Measurements from ENCODE around the gene CDK17.
"Not testable (repeated sequence)": the region's sequence is repeated elsewhere in the genome, so short reads cannot be mapped to it uniquely, and the experiment has no call there.

The CDK17 gene

DNA sequence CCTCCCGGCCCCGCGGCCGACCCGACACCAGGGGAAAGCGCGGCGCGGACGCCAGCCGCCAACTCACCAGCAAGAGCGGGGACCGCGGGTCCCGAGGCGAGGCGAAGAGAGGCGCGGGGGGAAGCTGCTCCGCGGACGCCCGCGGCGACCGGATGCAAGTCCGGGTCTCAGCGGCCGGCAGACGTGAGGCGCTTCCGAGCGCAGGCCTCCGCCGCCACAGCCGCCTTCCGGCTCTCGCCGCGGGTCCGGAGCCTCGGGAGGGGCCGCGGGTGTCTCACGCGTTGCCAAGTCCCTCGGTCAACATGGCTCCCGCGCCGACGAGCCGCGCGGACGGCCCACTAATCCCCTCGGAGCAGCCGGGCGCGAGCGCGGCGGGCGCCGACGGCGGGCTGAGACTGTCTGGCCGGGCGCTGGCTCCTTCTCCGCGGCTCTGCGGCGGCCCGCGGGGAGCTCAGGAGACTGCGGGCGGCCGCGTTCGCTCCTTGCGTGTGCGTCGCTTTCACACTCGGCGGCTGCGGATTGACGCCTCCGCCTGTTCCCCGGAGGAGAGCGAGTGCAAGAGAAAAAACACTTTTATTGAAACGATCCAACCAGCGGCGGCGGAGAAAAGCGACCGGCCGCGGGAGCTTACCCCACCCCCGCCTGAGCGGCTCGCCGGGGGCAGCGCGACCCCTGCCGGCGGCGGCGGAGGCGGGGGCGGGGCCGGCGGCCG is at the start of gene CDK17:
TSS of gene CDK17 (minus strand) at position 521 of the 712 bp plus-strand sequence. CDS start 65,603 bp downstream, outside the sequence.
- peak; percentile 16 for DNase-seq

DNA sequence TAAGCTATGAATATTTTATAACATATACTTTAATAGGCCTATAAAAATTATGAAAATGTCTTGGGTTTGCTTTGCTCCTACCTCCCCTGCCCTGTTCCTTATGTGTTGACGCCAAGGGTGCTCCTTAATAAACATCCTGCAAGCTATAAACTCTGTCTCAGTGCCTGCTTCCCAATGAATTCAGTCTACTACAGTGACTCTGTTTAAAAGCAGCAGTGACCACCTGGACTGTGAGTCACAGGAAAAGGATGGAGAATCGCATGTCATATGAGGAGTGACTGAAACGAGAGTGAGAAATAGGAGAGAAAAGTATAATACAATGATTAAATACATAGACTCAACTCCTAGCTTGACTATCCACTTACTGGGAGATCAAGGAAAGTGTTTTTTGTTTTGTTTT is 48.1 kb upstream of the CDK17 start:
- DNase-seq, result no peak

DNA sequence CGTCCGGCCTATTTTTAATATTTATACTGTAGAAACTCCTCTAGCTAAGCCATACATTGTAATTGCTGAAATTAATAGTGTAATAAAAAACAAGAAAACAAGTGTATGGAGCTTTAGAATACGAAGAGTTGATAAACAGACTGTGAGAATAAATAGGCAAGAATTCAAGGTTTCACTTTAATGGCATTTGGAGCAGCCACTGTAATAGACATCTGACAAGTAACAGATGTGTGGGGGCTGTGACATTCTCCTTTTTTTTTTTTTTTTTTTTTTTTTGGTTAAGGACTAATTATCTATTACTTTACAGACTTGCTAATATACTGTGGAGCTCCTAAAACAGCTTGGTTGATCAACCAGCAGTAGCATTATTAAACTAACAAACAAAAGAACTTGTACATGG is 47.0 kb upstream of the CDK17 start:
- DNase-seq, result no peak

DNA sequence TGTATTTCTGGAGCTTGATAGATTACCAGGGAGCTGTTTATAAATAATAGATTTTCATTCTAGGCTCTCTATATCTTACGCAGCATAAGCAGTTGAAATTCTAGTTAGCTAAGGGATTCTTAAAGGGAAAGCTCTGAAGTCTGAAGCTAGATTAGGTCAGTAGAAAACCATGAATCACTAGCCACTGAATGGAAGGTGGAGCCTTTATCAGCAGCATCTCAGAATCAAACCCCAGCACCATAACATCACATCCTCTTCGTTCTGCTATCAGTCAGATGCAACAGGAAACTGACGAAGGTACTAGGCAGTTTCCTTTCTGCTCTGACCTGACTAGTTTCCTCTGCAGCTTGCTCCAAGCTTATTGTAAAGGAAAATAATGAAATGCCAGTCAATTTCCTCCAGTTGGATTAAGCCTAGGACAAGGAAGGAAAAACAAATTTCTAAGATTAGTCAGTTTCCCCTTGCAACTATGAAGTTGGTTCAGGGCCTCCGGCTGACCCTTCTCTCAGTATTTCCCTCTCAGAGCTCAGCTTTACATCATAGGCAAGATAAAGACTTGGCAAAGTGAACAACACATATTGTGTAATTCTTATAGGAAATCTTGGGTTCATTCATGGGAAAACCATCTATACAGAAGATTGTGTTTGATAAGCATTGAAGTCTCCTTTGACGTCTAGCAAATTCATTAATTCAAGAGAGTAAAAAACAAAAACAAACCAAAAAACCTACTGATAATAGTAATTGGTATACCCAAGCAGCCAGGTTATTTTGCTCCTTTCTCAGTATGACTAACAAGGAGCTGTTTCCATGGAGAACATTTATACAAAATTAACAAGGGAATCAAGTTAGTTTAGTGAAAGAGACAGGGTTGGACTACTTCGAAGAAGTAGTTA is 45.7 kb upstream of the CDK17 start:
- DNase-seq, result no peak

DNA sequence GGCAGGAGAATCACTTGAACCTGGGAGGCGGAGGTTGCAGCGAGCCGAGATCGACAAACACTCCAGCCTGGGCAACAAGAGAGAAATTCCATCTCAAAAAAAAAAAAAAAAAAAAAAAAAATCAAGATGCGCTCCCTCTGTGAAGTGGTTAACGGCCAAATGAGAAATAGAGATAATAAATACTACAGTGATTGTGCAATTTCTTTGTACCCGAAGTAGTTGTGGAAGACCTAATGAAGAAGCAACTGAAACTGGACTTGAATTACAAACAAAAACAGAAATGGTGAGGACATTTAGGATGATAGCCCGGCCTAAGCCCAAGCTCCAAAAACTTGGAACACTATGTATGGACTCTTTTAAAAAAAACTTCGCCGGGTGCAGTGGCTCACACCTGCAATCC is 44.2 kb upstream of the CDK17 start:
- no peak for DNase-seq

DNA sequence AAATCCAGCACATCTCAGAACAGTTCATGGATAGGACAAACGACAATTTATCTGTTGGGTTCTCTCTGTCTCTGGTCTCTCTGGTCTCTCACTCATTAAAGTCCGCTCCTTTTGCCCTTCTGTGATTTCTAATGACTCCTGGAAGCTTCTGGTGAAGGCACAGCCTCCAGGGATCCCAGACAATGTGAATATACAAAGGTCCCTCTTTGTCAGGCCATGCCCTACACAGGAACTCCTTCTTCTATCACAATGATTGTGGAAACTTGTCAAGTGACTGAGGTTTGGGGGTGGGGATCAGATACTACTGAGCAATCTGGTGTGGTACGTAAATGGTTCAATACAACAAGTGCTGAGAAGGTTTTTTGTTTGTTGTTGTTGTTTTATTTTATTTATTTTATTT is 42.7 kb upstream of the CDK17 start:
- DNase-seq, result no peak

DNA sequence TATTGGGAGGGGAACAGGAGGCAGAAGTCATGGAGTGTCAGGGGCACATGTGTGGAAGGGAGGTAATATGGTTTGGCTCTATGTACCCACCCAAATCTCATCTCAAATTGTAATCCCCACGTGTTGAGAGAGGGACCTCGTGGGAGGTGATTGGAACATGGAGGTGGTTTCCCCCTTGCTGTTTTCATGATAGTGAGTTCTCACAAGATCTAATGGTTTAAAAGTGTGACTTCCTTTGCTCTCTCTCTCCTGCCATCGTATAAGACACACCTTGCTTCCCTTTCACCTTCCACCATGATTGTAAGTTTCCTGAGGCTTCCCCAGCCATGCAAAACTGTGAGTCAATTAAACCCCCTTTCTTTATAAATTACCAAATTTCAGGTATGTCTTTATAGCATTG is 41.6 kb upstream of the CDK17 start:
- no peak for DNase-seq

DNA sequence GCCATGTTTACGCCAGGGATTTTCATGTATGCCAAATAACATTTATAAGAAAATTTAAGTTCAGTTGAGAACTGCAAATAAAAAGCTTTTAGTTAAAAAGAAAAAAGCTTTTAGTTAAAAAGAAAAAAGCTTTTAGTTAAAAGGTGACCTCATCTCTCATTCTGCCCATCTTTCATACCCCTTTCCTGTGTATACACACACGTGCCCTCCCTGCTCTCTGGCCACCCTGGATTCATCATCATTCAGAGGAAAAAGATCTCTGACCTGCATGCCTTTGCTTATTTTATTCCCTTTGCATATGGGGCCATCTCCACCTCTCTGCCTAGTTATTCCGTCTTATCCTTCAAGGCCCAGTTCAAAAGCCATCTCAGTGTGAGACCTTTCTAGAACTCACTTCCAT is 38.1 kb upstream of the CDK17 start:
- DNase-seq, result no peak

DNA sequence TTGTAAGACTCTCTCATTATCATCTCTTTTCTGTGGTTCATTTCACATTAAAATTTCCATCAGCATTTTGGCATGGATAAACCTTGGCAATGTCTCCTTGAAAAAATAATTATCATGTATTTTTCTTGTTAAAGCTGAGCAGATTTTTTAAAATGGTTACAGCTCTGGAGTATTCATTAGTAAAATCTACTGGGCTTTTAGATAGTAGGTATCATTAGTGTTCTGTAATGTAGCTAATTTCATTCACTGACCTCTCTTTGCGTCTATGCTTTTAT is 36.9 kb upstream of the CDK17 start:
- no peak for DNase-seq

DNA sequence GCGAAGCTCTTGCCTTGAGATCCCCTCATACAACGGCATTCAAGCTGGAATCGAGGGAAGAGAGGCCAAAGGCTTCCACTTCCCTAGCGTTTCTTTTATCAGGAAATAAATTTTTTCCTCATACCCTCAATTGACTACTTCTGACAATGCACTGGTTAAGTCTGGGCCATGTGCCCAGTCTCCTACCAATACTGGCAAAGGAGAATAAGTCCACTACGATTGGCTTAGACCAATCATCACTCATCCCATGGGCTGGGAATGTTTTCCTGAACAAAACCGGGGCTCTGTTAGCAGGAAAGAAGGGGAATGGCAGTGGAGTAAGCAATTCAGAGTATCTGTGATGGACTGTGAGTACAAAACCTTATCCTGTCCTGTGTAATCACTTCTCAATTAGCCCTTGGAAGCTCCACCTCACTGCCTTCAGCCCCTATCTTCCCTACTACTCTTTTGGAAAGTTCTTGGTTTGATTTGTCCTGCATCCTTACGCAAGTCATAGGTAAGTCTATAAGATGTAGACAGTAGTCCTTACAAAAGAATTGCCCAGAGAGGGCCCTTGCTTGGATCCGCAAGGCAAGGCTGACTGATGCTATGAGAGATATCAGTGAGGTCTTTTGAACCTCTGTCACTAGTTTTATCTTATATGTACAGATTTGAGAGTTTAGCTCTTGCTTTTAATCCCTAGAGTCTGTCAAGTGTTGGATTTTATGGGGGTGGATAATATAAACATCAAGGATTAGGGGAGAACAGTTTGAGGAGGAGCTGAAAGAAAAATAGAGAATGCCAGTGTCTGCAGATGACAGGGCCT is 36.3 kb upstream of the CDK17 start:
- DNase-seq, result no peak

DNA sequence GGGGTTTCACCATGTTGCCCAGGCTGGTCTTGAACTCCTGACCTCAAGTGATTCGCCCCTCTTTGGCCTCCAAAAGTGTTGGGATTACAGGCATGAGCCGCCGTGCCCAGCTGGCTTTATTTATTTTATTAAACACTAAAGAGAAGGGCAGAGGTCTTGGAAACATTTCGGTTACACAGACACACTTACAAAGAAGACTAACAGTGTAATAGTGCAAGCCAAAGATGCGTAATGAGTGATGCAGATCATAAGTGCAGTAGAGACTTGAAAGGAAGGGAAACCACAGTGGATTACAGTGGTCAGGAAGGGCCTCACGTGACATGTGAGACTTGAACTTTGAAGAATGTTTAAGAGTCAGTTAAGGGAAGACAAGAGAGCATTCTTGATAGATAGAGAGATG is 33.9 kb upstream of the CDK17 start:
- no peak for DNase-seq

DNA sequence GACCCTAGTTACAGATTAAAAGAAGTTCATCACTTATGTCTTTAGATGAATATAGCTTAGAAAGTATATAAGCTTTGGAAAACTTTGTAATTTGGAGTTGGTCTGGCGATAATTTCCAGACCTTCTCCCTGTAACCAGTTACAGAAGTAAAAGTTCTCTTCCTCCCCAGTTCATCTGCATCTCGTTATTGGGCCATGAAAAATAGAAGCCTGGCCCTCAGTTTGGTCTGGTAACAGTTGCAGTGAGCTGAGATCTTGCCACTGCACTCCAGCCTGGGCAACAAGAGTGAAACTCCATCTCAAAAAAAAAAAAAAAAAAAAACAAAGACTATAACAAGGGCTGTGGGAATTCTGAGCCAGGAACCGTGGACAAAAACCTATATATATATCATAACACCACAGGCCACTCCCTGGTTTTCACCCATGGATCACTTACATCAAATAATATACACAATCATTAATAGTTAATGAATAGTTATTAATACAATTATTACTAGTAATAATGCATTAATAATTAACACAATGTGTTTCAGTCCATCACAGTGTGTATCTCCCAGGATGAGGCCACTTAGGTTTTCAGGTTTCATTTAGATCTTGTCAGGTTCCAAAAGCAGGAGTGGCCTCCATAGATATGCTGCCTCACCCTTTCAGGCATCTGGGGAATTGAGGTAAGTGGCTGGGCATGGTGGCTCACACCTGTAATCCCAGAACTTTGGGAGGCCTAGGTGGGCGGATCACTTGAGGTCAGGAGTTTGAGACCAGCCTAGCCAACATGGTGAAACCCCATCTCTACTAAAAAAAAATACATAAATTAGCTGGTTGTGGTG is 32.5 kb upstream of the CDK17 start:
- not testable (repeated sequence) for DNase-seq

DNA sequence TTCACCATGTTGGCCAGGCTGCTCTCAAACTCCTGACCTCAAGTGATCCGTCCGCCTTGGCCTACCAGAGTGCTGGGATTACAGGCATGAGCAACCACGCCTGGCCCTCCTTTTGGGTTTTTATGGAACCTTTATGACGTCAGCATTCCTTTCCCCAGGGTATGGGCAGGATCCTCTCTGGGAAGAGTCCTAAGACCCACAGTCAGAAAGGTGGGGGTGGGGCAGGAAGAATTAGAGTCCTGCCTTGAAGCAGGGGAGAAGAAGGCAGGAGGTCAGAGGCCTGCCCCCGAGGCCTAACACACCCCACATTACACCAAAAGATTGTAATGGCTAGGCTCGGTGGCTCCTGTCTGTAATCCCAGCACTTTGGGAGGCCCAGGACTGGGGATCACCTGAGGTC is 30.8 kb upstream of the CDK17 start:
- no peak for DNase-seq

DNA sequence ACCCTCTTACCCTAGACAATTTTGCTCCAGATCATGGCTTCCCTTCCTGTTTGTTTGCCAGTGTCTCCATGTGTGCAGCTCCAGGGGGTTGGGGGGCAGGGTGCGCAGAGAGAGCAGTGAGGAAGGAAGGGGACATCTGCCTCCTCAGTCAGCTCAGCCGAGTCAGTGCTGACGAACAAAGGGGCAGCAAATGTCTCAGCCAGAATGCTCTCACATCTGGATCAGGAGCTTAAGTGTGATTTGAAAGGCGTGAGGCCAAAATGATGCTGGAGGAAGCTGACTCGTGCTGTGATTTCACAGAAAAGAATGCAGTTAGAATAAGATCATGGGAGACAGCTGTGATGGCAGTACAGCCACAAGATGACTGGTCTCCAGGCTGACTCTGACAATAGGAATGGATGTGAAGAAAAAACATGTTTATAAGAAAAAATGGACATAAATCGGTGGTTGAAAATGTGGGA is 27.1 kb upstream of the CDK17 start:
- DNase-seq, result peak; percentile 28

DNA sequence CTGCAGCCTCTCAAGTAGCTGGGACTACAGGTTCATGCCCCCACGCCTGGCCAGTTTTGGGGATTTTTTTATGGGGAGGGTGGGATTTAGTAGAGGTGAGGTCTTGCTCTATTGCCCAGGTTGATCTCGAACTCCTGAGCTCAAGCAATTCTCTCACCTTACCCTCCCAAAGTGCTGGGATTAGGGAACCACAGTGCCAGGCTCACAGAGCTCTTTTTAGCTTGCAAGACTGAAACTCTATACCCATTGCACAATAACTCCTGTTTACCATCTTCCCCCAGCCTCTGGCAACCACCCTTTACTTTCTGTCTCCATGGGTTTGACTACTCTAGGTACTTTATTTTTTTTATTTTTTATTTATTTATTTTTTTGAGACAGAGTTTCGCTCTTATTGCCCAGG is 25.7 kb upstream of the CDK17 start:
- DNase-seq, result no peak

DNA sequence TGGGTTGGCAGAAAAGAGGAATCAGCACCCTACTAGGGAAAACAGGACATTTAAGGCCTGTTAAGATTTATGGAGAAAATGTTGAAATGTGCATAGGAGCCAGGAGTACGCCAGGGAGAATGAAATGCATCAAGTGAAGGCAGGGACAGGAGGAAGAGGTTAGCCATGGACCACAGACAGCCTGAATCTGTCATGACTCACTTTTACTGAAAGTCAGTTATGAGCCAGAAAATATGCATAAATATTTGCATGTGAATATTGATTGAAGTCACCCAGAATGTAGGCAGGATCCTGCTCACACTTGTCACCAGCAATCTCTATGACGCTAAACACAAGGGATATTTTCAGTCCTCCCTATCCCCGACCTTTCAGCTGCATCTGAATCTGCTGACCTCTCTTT is 25.1 kb upstream of the CDK17 start:
- no peak for DNase-seq

DNA sequence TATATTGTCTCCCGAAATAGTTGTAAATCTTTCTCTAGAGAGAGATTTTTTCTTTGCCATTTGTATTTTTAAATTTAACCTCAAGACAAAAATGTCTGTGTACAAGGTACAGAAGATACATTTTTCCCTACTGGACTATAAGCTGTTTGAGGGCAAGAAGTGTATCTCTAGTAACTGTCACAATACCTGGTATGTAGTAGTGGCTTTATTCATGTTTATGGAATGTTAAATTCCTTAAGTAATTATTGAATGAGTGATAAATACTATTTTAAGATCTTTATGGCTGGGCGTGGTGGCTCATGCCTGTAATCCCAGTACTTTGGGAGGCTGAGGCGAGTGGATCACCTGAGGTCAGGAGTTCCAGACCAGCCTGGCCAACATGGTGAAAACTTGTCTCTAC is 24.4 kb upstream of the CDK17 start:
- no peak for DNase-seq

DNA sequence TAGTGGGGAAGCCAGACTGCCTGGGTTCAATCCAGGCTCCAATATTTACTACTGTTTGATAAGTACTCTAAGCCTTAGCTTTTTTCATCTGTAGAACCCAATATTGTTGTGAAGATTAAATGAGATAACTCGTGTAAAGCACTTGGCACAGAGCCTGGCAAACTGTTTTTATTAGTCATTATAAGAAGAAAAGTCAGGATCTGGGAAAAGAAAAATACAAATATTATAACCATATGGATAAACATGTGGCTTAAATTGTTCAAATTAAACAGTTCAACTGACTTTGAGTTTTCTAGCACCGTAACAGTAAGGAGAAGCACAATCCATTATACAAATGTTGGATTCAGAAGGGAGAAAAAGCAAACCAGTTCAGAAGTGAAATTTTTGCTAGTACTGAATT is 22.0 kb upstream of the CDK17 start:
- no peak for DNase-seq

DNA sequence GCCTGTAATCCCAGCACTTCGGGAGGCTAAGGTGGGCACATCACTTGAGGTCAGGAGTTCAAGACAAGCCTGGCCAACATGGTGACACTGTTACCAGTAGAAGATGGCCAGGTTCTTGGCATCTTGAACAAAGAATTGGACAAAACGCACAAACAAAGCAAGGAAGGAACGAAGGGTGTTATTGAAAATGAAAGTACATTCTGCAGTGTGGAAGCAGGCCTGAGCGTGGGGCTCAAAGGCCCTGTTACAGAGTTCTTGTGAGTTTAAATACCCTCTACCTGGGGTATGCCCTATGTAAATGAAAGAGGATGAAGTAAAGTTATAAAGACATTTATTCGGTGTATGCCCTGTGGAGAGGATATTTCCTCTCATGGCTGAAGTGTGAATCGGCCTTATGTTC is 20.8 kb upstream of the CDK17 start:
- no peak for DNase-seq

DNA sequence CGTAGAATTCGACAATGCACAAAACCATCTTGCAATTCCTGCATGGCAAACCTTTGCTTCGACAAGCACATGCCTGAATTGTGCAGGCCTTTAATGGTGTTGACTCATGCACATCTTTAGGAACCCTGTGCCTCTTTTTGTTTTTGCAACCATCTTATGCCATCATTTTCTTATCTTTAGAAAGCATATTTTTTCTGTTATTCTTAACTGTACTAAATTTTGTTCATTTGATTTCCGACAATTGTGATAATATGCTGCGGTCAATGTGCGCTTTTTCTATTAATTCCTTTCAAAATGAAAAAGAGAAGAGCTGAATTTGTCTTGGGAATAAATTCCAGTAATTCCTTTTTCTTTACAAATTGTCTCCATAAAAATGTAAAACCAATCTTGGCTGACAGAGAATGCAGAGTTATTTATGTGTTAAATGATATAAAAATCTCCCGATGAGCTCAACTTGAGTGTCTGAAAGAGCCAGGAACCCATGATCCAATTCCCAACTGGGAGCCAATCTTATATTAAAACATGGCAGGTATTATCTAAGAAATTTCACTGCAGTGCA is 20.1 kb upstream of the CDK17 start:
- DNase-seq, result no peak

DNA sequence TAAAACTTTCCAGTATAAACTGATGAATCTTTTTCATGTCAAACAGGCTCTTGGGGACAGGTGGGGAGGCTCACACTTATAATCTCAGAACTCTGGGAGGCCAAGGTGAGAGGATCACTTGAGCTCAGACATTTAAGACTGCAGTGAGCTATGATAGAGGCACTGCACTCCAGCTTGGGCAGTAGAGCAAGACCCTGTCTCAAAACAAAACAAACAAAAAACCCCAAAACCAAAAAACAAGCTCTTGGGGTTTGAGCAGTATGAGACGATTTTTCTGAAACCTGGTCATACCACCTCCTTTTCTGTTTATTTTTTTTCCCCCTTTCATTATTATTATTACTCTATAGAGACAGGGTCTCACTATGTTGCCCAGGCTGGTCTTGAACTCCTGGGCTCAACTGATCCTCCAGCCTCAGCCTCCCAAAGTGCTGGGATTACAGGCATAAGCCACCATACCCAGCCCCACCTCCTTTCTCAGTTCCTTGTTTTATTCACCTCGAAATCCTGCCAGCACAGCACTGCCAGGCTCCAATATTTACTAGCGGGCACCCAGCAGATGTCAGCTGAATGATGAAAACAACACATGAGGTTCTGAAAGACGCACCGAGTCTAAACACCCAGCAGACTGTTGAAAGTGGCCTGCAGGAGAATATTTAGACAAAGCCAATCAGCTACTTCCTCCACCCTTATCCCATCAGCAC is 19.5 kb upstream of the CDK17 start:
- DNase-seq, result peak; percentile 14

DNA sequence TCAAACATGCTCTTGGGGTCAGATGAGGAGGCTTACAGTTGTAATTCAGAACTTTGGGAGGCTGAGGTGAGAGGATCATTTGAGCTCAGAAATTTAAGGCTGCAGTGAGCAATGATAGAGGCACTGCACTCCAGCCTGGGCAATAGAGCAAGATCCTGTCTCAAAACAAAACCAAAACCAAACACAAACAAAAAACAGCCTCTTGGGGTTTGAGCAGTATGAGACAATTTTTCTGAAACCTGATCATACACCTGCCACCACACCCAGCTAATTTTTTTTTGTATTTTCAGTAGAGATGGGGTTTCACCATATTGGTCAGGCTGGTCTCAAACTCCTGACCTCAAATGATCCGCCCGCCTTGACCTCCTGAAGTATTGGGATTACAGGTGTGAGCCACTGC is 17.4 kb upstream of the CDK17 start:
- DNase-seq, result not testable (repeated sequence)
